WI38 (cell line): ENCODE measurements around the gene CKS2.

ENCODE experiments used
- H3K4me3 ChIP-seq: 2 replicates; pipeline ENCODE4 v1.5.1; 2011; ENCODE audit warnings: low read depth, mild to moderate bottlenecking, control low read depth, low read length
- TF ChIP-seq, protein P1 (sequence below): IDR thresholded peaks from 2 replicates; pipeline ENCODE4 v1.5.1; 2012; ENCODE audit warnings: low read depth, mild to moderate bottlenecking, control low read depth, low read length

Gene CKS2

DNA sequence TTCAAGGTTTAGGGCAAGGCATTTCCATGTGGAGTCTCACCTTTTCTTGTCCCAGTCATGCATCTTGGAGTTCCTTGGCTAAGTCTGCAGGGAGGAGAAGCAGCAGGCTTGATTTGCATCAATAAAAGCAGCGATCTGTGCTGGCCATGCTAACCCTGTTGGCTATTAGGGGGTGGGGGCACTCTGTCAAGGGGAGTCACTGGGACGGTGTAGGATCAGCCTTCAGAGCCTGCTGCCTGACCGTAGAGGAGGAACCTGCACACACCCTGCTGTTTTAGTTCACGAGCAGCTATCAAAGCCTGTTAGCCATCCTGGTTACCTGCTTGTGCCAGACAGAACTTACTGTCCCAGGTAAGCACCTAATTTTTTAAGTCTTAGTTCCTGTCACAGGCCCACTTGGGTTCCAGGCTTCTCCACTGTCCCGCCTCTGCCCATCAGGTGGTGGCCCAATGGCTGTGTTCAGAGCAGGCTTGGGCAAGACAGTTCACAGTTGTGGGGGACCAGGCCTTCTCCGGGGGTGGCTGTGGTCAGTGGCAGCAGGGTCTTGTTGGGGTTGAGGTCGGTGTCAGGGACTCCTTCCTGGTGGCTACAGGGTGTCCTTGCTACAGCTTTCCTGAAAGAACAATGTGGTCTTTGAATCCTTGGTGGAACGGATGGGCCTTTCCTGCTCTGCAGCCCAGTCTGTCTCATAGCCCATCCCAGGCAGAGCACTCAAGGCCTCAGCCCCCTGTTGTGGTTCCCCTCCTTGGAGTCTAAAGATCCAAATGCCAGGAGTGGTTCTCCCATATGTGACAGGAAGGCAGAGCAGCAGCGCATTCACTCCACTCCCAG lies 51.0 kb downstream of the CKS2 start:
- TF ChIP-seq, protein P1, sequence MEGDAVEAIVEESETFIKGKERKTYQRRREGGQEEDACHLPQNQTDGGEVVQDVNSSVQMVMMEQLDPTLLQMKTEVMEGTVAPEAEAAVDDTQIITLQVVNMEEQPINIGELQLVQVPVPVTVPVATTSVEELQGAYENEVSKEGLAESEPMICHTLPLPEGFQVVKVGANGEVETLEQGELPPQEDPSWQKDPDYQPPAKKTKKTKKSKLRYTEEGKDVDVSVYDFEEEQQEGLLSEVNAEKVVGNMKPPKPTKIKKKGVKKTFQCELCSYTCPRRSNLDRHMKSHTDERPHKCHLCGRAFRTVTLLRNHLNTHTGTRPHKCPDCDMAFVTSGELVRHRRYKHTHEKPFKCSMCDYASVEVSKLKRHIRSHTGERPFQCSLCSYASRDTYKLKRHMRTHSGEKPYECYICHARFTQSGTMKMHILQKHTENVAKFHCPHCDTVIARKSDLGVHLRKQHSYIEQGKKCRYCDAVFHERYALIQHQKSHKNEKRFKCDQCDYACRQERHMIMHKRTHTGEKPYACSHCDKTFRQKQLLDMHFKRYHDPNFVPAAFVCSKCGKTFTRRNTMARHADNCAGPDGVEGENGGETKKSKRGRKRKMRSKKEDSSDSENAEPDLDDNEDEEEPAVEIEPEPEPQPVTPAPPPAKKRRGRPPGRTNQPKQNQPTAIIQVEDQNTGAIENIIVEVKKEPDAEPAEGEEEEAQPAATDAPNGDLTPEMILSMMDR = no peak
- H3K4me3 ChIP-seq = no peak overlapping the region

DNA sequence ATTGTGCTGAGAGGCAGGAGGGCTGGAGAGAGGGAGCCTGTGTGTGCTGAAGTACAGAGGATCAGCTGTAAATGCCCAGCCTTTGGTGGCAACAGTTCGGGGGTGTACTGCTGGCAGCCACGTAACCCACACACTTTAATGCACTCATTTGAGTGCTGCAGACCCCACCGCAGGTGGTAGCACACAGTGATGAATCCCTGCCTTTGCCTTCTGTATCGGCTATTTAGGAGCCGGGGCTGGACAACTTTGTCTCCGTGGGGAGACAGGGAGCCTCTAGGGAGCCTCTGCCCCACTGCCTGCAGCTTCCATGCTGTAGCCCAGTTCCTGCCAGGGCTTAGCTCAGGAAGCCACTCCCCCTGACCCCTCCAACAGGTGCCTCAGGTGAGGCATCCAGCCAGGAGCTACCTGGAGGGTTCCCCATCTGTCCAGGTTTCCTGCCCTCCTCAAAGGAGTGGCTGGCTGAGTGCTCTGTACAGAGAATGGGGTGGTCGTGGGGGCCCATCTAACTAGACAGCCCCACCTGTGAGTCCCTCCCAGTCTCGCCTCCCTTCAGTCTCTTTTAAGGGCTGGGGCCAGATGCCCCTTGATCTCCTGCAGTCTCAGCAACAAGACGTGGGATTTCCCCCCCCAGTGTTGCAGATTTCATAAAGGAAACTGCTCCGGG lies 51.8 kb downstream of the CKS2 start:
- TF ChIP-seq, protein P1 = no peak
- no peak overlapping the region for H3K4me3 ChIP-seq

- TF ChIP-seq, protein P1 = no peak
- no peak overlapping the region for H3K4me3 ChIP-seq
Measured at GRCh38 chr9:89363311-89363670, 52.3 kb downstream of the CKS2 start.

- no peak overlapping the region for H3K4me3 ChIP-seq
- TF ChIP-seq, protein P1 = no peak
Measured at GRCh38 chr9:89363921-89364665, 53.1 kb downstream of the CKS2 start.

GRCh38 chr9:89364666-89365531 lies 53.9 kb downstream of the CKS2 start:
- no peak overlapping the region for H3K4me3 ChIP-seq
- TF ChIP-seq, protein P1 = no peak

DNA sequence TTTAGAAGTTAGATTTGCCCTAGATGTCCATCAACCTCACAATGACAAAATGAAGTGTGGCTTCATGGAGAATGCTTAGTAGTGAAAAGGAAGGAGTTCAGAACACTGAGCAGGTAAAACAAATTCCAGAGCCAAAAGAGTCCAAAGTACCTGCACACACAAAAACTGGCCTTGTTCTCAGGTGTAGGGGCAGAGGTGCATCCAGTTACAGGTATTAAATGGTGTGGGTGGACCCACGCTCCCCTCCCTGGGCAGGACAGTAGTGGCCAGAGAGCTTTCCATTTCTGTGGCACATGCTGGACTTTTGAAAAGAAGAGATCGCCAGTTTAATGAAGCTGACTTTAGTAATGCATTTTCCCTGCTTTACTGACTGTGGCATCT lies 54.5 kb downstream of the CKS2 start:
- H3K4me3 ChIP-seq = no peak overlapping the region
- TF ChIP-seq, protein P1 = no peak
